Activated naive CD4-positive, alpha-beta T cell treated with Interleukin-2 at 50 U/mL for 16 hours (primary cell): ENCODE measurements around the gene DPT.
A peak's percentile ranks its signal among the peaks of the same experiment; 100 is the strongest.
"Not testable (repeated sequence)": the region's sequence is repeated elsewhere in the genome, so short reads cannot be mapped to it uniquely, and the experiment has no call there.

Experiments used
- DNase-seq: peaks from one replicate; pipeline ENCODE4 v3.0.0-alpha.2; 2020

Gene DPT

DNA sequence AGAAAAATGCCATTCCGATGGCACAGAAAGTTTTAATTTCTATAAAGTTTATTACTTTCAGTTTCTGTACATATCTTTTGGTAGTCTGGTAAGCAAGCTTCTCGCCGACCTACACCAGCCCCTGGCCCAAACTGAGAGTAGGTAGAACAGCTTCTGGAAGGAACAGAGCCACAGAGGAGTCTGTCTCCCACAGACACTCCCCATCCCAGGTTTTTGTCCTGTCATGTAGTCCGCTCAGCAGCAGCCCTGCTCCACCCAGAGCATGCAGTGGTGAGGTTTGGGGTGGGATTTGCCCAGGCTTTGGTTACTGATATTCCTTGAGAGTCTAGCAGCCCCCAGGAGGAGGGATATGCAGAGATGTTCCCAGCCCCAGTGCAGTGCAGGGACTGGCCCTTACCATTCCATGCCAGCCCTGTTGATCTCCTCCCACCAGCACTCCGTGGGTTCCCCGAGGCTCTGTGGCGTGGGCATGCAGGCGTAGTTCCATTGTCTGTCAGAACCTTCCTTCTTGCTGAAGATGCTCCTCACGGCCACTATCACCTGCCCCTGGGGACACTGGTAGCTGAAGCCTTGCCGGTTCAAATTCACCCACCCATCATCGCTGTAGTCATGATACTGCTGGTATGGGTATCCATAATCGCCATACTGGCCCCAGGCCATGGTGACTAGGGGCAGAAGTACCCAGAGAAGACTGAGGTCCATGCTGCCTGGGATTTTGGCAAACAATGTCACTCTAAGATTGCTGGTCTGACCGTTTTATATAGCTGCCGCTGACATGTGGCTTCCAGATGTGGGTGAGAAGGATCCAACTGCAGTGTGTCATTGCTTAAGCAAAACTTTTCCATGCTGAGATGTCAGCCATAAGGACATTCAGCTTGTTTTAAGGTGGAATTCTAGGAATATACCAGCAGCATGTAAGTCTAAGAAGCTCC lies at the start of gene DPT:
DPT (minus strand) TSS at position 734 of the 932 bp plus-strand sequence; CDS start at position 702, 32 bp downstream.
- DNase-seq: no peak

DNA sequence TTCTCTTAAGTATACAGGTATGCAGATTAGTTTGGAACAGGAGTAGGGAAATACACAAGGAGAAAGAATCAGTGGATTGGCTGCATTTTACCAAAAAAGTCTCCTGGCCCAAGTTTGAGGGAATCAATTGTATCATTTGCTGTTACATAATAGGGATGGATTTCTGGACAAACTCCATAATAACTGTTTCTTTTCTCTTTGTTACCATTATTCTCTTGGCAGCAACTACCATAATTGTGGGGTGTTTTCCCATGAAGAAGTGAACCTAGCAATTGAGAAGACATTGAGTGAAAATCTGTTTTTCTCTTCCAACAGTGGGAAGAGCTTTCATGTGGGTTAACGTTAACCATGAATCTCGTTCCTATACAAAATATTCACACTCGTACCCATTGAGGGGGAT lies 46.4 kb upstream of the DPT start:
- DNase-seq: no peak

DNA sequence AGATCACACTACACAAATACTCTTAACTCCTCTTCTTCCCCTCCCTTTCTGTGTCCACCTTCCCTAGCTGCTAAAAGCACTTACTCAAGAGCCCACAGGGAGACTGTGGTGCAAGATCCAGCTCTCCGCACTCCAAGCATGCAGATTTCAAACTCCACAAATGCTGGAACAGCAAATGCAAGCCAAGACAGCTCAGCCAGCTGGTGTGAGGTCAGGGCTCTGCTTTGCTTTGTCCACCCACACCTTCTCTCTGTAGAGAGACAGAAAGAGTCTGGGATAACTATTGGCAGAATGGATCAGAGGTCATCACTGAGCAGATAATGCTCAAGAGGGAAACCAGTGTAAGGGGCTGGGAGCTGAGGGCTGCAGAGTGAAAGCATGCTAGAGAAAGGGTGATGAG lies 45.2 kb upstream of the DPT start:
- no peak for DNase-seq

DNA sequence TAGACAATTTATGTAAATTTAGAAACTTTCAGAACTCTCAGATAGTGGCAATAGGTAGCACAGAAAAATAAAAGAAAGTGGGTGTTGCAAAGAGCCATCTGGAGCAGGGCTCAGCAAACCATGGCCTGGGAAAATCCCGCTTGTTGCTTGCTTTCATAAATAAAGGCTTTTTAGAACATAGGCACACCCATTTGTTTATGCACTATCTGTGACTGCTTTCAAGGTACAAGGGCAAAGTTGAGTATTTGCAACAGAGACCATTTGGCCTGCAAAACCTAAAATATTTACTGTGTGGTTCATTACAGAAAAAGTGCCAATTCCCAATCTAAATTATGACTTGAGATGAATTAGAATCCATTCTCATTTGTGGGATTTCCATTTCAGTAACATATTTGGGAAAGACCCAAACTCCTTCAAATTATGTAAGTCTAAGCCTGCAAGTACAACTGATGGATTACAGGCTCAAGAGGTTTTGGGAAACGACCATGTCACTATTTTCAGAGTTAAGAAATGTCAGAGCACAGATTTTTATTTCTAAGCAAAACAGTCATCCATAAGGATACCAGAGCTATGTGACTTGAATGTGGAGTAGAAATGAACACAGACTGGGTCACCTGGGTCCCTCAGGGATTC lies 43.5 kb upstream of the DPT start:
- DNase-seq: no peak

DNA sequence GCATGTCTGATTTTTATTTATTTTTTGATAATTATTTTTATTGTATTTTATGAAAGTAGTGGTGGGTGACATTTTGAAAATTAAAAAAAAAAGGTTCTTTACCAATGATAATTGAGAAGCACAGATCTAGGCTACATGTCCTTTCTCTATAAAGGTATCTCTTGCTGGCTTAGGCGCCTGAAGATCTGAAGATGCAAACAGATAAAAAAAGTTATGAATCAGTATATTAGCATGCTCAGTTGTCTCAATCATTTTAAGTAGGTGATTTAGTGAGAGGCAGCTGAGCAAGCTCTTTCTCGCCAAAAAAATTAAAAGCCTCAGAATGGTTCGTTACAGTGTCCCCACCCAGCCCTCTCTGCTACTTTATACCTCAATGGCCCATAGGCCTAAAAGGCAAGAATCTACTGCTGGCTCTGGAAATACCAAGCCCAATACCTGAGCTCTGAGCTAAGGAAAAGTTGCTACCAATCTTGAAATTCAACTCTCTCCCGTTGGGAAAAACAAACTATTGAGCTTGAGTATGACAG lies 42.2 kb upstream of the DPT start:
- DNase-seq: no peak

DNA sequence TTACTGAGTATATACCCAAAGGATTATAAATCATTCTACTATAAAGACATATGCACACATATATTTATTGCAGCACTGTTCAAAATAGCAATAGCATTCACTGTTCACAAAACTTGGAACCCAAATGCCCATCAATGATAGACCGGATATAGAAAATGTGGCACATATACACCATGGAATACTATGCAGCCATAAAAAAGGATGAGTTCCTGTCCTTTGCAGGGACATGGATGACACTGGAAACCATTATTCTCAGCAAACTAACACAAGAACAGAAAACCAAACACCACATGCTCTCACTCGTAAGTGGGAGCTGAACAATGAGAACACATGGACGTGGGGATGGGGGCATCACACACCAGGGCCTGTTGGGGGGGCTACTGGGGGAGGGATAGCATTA lies 40.9 kb upstream of the DPT start:
- DNase-seq: not testable (repeated sequence)

DNA sequence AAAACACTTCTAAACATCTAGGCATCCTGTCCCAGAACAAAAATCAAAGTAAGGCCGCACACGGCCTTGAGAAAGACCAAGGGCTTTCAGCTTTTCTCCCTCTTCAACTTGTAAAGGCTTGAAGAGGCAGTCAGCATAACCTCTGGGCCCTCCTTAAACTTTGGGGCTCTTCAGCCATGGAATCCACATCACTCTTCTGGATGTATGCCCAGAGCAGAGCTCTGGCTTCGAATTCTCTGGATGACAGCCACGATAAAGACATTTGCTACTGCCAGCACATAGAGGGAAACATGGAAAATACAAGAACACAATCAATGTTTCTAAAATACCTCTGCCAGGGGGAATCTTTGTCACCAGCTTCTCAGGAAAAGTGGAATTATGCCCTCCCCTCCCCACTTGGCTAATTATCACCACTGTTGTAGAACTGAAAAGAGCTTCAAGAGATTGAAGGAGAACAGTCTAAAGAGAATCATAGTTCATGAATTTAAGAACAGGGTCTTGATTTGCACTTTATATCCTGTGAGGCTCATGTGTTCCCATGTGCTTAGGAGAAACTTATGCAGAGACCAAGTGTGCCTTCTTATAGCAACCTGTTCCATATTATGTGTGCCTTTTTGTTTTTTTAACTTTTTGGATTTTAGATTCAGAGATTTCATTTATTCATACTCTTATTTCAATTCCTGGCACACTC lies 39.0 kb upstream of the DPT start:
- no peak for DNase-seq

DNA sequence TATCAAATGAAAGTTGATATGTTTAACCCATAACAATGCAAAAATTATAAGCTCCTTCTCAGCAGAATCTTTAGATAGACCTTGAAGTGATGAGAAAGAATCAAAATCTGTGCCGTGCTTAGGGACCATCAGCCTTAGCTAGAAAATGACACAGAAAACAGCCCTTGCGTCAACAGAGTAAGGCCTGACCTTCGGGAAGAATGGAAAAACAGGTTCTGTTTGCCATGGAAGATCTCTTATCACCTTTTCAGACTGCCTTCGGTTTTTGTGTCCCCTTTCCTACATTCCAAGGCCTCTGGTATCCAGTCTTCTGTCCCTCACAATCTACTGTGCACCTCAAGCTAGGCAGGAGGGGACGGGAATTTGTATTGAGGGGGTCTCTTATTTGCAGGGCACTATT lies 37.6 kb upstream of the DPT start:
- no peak for DNase-seq

DNA sequence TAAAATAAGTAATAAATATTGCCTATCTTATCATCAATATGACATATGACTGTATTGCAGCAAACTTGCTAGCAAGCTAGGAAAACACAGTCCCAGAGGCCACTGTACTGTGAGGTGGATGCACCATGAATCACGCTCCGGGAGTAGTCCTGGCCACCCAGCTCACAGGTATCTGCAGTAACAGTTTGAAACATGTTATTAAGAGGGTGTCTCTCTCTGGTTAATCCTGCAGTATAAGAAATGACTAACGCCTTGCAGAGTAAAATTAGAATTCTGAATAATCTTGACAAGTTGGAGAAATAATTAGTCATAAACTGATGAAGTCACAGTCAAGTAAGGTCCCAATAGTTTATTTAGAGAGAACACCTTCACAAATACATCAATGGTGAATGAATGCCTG lies 34.0 kb upstream of the DPT start:
- DNase-seq: peak; percentile 3

DNA sequence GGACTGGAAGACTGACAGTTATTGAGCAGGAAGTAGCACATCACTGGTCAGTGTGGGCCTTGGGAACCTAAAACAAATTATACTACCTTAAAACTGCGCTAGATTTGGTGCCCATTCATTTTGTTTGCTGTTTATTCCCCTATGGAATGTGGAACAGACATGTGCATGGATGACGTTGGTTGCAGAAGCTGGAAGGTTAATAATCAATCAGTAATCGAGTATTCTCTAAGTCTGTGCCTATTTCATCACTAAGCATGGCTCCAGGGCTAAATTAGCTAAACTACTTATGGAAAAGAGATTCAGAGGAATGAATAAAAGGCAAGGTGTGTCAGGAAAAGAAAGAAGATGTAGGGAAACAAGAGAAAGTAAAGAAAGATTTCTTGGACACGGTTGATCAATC lies 33.5 kb upstream of the DPT start:
- DNase-seq: no peak

DNA sequence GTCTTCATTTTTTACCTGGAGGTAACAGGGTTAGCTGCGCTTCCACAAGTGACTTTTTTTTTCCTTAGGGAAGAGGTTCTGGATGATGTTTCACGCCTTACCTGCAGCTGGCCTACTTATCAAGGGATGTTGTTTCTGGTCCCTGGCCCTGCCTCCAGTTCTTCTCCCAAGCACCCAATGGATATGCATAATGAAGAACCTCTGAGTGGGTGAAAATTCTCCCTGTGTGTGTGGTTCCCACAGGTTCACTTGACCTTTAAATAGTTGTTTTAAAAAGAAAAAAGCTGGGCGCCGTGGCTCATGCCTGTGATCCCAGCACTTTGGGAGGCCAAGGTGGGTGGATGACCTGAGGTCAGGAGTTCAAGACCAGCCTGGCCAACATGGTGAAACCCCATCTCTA lies 31.8 kb upstream of the DPT start:
- no peak for DNase-seq

DNA sequence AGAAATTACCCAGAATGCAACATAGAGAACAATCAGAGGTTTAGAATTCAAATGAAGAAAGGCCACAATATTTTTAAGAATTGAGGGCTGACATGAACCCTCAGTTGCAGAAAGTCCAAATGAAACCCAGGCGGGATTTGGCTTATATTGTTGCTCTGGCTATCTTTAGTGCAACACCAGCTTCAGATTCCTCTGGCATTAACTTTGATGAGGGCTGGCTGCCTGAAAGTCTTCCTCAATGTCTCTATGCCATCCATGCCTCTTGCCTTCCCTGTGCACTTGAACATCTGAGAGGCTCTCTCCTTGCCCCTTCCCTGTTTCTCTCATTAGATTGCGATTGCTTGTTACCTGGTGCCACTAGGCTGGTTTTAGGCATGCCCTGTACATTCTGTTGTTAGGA lies 31.2 kb upstream of the DPT start:
- DNase-seq: no peak

DNA sequence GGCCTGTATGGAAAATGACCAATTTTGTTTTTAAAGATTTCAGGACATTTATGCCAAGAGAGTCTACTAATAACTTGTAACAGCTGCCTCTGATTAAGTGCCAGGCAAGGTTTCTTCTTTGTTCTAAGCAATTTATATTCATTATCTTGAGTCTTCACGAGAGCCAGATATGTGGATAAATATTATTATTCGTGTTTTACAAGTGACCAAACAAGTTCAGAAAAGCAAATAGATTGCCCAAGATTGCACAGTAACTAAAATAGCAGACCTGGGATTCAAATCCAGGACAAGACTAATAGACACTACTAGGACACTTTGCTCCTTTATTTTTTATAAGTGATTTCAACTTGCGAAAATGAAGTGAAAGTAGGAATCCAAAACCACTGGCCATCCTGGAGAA lies 30.1 kb upstream of the DPT start:
- DNase-seq: no peak

DNA sequence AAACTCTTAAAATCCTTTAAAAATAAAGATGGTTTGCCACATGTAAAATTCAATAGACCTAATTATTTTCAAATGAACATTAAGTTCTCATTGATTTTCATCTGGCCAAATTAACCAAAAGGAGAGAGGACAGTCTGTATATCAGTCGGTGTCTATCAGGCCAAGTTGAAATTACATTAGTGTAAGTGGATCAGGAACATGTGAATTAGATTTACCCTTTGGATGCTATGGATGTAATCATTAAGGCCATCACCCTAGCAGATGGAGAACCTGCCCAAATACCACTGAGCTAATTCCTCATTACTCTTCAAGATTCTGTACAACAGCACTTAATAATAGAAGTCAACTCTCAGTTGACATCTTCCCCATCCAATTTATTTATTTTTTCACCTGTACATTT lies 29.5 kb upstream of the DPT start:
- no peak for DNase-seq

DNA sequence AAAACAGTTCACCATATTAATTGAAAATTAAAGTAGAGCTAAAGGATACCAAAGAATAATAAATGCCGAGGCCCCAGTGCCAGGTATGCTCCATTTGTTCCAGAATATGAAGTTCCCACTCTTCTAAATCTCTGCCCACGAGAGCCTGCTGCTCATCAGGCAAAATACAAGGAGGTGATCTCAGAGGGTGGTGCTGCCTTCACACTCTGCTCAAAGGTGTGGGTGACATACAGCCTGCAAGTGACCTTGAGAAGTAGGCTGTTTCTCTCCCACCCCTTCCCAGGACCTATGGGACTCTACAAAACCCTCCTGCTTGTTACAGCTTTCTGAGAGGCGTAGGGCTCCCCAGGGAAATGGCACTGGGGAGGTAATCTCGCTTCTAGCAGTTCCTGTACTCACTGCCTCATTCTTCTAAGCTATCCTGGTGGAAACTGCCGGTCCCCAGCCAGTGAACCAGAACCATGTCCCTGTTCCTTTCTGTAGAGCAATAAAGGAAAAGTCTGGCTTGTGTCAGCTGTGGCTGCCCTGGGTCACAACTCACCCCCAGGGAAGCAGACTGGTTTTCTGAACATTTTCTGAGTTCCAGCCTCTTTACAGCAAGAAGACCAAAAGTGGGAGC lies 26.9 kb upstream of the DPT start:
- no peak for DNase-seq

DNA sequence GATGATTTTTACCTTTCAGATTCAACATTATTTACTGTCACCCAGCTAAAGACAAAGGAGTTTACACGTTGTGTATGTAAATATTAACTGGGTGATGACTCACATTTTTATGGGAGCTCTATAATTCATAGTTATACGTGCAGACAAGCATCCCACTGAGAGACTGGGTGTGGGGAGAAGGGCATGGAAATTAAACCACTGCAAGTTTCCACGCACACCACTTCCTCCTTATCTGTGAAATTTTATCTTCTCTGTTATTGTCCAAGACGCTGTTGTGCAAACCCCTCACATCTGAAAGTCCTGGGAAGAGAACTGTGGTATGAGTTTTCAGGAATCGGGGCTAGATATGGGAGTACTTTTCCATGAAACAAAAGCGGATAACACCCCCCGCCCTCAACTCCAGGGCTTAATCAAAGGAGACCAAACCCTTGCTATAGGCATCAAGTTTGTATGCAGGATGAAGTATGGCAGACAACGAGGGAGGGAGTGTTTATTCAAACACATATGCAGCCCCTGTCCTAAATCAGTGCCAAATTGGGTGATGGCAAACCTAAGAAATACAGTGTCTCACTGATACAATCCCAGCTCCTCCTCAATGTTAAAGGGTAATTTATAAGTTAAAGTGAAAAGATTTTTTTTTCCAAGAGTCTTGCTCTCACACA lies 23.3 kb upstream of the DPT start:
- no peak for DNase-seq

DNA sequence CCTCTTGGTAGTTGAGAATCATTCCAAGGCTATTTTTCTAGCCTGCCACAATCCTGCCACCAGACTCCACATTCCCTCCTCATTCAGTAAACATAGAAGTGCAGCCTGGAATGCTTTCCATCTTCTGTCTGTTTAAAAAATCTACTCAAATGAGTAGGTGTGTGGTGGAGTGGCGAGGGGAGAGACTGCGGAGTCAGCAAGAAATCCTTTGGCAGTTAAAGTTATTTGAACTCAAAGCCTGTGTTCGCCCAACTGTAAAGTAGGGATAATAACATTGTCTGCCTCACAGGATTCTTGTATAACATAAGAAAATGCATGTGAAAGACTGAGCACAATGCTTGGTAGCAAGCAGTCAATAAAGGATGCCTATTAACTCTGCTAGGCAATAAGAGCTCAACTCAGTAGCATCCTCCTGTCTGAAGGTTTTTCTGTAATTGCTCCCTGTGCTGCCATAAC lies 22.2 kb upstream of the DPT start:
- DNase-seq: no peak

DNA sequence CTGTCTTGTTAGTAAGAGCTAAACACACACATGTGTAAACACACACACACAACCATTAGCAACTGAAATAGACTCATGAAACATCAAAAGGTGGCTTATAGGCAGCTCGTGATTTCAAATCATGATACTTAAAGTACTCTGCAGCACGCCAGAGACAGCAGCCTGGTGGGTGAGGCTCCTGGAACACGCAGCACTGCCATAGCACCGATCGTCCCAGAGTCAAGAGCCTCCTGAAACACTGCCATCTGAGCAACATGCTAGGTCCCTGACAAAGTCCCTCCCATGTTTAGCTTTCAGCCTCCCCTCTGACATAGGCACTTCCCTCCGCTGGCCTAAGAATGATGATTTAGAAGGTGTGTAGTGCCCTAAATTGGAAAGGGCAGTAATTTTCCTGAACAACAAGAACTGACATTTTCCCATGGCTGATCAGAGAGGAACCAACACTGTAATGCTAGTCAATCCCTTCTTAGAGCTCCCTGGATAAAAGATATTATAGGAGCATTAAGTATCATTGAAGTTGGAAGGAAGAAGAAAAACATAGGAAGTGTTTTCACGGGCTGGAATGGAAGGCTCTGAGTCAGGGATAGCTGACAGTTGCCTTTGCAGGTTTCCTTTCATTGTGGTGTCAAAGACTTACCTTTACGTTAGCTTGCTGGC lies 14.1 kb upstream of the DPT start:
- no peak for DNase-seq

DNA sequence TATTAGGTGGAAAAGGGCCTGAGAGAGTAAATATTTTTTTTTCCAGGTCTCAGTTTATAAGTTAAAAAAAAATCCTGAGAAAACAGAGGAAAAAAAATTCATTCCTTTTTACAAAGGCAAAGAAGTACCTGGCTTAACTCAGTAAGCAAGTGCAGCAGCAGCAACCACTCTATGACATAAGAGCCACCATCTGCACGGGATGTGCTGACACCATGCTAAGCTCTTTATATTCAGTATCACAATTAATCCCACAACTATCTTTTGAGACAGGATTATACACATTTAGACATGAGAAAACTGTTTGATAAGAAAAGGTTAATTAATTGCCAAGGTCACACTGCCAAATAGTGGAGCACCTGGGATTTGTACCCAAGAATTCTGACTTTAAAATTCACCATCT lies 13.4 kb upstream of the DPT start:
- no peak for DNase-seq

DNA sequence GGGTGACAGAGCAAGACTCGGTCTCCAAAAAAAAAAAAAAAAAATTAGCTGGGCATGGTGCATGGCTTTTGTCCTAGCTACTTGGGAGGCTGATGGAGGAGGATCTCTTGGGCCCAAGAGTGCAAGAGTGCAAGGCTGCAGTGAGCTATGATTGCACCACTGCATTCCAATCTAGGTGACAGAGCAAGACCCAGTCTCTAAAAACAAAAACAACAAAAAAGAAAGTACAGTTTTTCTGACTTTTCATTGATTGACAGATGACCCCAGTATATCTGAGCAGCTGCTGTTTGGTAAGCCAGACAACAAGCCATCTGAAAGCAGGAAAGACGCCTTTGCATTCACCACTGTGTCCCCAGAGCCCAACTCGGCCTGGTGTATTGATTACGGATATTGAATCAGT lies 10.9 kb upstream of the DPT start:
- no peak for DNase-seq

DNA sequence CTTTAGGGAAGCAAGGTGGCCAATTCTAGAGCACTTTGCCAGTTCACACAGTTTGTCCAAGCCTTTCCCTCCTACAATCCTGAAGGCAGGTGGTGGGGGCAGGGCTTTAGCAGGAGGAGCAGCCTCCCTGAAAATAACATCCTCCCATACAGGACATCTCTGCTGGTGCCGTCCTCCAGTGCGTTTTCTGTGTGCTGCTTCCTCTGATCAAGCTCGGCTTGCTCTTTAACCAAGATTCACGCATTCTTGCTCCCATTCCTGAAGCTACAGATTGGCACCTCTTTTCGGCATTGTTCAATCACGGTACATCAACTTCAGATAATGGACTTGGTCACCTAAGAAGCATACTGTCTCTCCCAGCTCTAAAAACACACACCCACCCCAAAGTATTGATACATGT lies 7.5 kb upstream of the DPT start:
- DNase-seq: no peak

DNA sequence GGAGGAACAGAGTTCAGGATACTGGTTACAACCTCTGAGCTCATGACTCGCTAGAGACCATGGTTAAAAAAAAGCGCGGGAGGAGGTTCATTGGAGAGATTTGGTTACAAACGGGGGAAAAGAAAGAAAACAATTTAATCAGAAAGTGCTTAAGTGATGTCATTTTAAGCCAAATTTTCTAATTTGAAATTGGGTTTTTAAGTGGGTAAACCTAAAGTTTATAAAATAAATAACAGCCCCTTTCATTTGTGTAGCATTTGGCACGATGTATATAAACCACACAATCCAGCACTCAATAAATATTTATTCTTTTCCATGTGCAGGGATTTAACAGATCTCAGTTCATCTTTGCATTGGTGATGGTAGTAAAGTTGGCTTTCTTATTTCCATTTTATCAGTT lies 7.0 kb upstream of the DPT start:
- no peak for DNase-seq
